ENCODE measurements around the gene GABRR1.

GABRR1 gene

GRCh38 chr6:89172131-89172530, 45.0 kb downstream of the GABRR1 start:
- no peaks in the 10 kb centered on the region for H3K4me1 ChIP-seq
- no peak for TF ChIP-seq CTCF (IDR thresholded peaks at IDR 0.05; ENCODE audit: low read depth, low read length)
- H3K9me3 ChIP-seq: no peaks in the 10 kb centered on the region
- no peaks in the 10 kb centered on the region for H3K36me3 ChIP-seq
- no peak for DNase-seq
- no peak overlapping the region for H3K4me3 ChIP-seq (ENCODE audit: low read depth, low read length)
- H3K27me3 ChIP-seq: no peaks in the 10 kb centered on the region

- Histone ChIP-seq H3K27me3 (no peaks in the 10 kb centered on the region), H3K4me1 (no peaks in the 10 kb centered on the region), H3K36me3 (peaks cover 51% of the 10 kb centered on the region), H3K4me3 (ENCODE audit: low read depth, low read length) (no peak overlapping the region), H3K9me3 (no peaks in the 10 kb centered on the region)
- no peak for DNase-seq
- TF ChIP-seq CTCF (IDR thresholded peaks at IDR 0.05; ENCODE audit: low read depth, low read length): no peak
These were observed 55.1 kb downstream of the GABRR1 start for GRCh38 chr6:89162047-89162371.

GRCh38 chr6:89161326-89162046, 55.7 kb downstream of the GABRR1 start:
- TF ChIP-seq CTCF (IDR thresholded peaks at IDR 0.05; ENCODE audit: low read depth, low read length): no peak
- no peaks in the 10 kb centered on the region for H3K27me3 ChIP-seq
- H3K4me1 ChIP-seq: no peaks in the 10 kb centered on the region
- no peaks in the 10 kb centered on the region for H3K9me3 ChIP-seq
- no peak overlapping the region for H3K4me3 ChIP-seq (ENCODE audit: low read depth, low read length)
- no peak for DNase-seq
- peaks cover 51% of the 10 kb centered on the region for H3K36me3 ChIP-seq

DNA sequence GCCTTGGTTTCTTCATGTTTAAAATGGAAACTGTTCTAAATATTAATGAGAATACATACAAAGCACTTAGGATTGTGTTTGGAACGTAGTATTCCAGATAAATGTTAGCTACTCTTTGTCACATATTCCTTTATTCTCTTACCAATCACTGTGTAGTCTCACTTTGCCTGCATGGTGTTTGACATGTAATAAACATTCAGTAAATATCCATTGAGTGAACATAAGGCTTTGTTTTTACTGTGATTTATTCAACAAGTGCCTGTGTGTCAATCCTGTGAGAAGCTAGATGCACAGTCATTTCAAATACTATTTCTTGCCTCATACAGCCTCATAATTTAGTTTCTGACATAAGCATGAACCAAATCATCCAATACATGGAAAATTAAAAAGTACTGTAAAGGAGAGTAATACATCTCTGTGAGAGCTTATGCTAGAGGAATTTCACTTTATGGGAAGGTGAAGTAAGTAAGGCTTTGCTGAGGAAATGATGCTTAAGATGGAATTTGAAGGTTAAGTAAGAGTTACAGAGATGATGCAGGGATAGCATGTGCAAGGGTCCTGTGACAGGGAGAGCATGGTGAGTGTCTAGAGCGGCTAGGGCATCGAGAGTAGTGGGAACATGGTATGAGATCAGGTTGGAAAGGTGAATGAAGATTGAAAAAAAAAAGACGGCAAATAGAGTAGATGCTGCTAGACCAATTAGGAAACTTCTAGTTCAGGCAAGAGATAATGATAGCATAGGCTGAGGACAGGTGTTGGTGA, 56.6 kb downstream of the GABRR1 start:
- no peak for DNase-seq

DNA sequence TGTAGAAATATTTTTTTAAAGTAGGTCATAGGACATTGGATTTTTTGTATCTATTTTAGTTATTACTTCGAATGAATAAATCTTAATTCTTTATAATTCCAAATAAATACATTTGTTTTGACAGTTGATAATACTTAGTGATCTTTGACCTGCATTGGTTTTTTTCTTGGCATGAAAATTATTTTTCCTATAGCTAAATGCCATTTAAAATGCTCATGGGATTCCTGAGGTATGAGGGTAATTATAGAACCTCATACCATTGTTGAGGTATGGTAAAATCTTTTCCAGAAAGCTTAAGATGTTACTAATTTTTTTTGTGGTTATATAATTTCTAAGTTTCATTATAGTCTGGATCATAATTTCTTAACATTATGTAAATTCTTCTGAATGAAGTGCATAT, 63.0 kb downstream of the GABRR1 start:
- Histone ChIP-seq H3K27me3 (no peaks in the 10 kb centered on the region), H3K9me3 (no peaks in the 10 kb centered on the region), H3K36me3 (peaks cover 23% of the 10 kb centered on the region), H3K4me1 (no peaks in the 10 kb centered on the region), H3K4me3 (ENCODE audit: low read depth, low read length) (no peak overlapping the region)
- TF ChIP-seq CTCF (IDR thresholded peaks at IDR 0.05; ENCODE audit: low read depth, low read length): no peak
- DNase-seq: no peak

More for the DNA sequence above, 56.6 kb downstream of the GABRR1 start:
- Histone ChIP-seq H3K36me3 (peaks cover 56% of the 10 kb centered on the region), H3K27me3 (no peaks in the 10 kb centered on the region), H3K4me1 (no peaks in the 10 kb centered on the region), H3K9me3 (no peaks in the 10 kb centered on the region), H3K4me3 (ENCODE audit: low read depth, low read length) (no peak overlapping the region)
- TF ChIP-seq CTCF (IDR thresholded peaks at IDR 0.05; ENCODE audit: low read depth, low read length): no peak
